Kidney epithelial cell (primary cell): Measurements from ENCODE around the gene MFN2. TPM values are rescaled to one million over a fixed set of nuclear protein-coding genes. Genes with fewer than 3 reads are reported as not detected.

ENCODE experiments used
- DNase-seq: peaks from one replicate; pipeline ENCODE4 v3.0.0-alpha.2; 2010; ENCODE audit warnings: low read depth
- H3K27me3 ChIP-seq: 2 replicates; pipeline ENCODE4 v1.6.0; 2011; ENCODE audit warnings: low read length; ENCODE audit not compliant: control insufficient read depth, insufficient read depth
- H3K36me3 ChIP-seq: 2 replicates; pipeline ENCODE4 v1.5.1; 2011; ENCODE audit warnings: low read length; ENCODE audit not compliant: control insufficient read depth, insufficient read depth
- H3K4me3 ChIP-seq: 2 replicates; pipeline ENCODE4 v1.5.1; 2011; ENCODE audit warnings: low read depth, mild to moderate bottlenecking, control low read depth, low read length
- CTCF ChIP-seq: IDR thresholded peaks from 2 replicates; pipeline ENCODE4 v1.5.1; 2011; ENCODE audit warnings: mild to moderate bottlenecking, moderate library complexity, low read length, control low read depth, inconsistent platforms; ENCODE audit not compliant: insufficient read depth, poor library complexity, severe bottlenecking
- total RNA-seq: library from RNA; depleted of rRNA; stranded (reverse); fragments of >200 nt; gene quantifications from 2 replicates; pipeline ENCODE4 v1.2.3, GENCODE V29; 2015

The MFN2 gene
- total RNA-seq, 1 donor from 2014 or later, result 78.2 TPM

GRCh38 chr1:11957897-11958296 lies 22.3 kb upstream of the MFN2 start:
- Histone ChIP-seq H3K4me3 (no peak overlapping the region), H3K36me3 (peaks cover 2% of the 10 kb centered on the region), H3K27me3 (no peaks in the 10 kb centered on the region)
- no peak for DNase-seq
- no peak for TF ChIP-seq CTCF

- no peak for DNase-seq
- peaks cover 4% of the 10 kb centered on the region for H3K36me3 ChIP-seq
- no peaks in the 10 kb centered on the region for H3K27me3 ChIP-seq
- TF ChIP-seq CTCF, result no peak
- H3K4me3 ChIP-seq, result no peak overlapping the region
Measured at GRCh38 chr1:11960276-11960675, 20.0 kb upstream of the MFN2 start.

- DNase-seq, result no peak
- Histone ChIP-seq H3K27me3 (no peaks in the 10 kb centered on the region), H3K4me3 (no peak overlapping the region), H3K36me3 (peaks cover 4% of the 10 kb centered on the region)
- TF ChIP-seq CTCF, result no peak
Measured at GRCh38 chr1:11960715-11961114, 19.5 kb upstream of the MFN2 start.

GRCh38 chr1:11961230-11961629 lies 19.0 kb upstream of the MFN2 start:
- no peaks in the 10 kb centered on the region for H3K27me3 ChIP-seq
- peaks cover 4% of the 10 kb centered on the region for H3K36me3 ChIP-seq
- TF ChIP-seq CTCF, result no peak
- peak; percentile 26 for DNase-seq
- H3K4me3 ChIP-seq, result no peak overlapping the region

GRCh38 chr1:11963622-11964021 lies 16.6 kb upstream of the MFN2 start:
- TF ChIP-seq CTCF, result no peak
- Histone ChIP-seq H3K36me3 (peaks cover 2% of the 10 kb centered on the region), H3K4me3 (no peak overlapping the region), H3K27me3 (no peaks in the 10 kb centered on the region)
- DNase-seq, result no peak

GRCh38 chr1:11964656-11965055 lies 15.6 kb upstream of the MFN2 start:
- Histone ChIP-seq H3K4me3 (no peak overlapping the region), H3K36me3 (peaks cover 2% of the 10 kb centered on the region), H3K27me3 (no peaks in the 10 kb centered on the region)
- DNase-seq, result no peak
- TF ChIP-seq CTCF, result no peak
